PC-9 (cell line): ENCODE results near the gene DCAF15. TPM values are rescaled to one million over a fixed set of nuclear protein-coding genes. Genes with fewer than 3 reads are reported as not detected.

Experiments used
- BruUV-seq: library from RNA; stranded (reverse); fragments of 400-500 nt; replicated peaks from 2 replicates; lab custom pipeline; 2021; lab: Mats Ljungman, UMichigan
- CTCF ChIA-PET: fragments of 300-600 bp; sonication (Branson Sonifier 250); formaldehyde crosslinking; loops from one replicate; lab custom pipeline; 2022; ENCODE audit warnings: antibody characterized with exemption; lab: Charles Lee
- POLR2A ChIA-PET: fragments of 300-600 bp; sonication (Branson Sonifier 250); formaldehyde crosslinking; loops from one replicate; lab custom pipeline; 2022; ENCODE audit warnings: antibody characterized with exemption; ENCODE audit not compliant: unreplicated experiment; lab: Charles Lee
- DNase-seq, 2 experiments: peaks; one replicate each; pipeline versions ENCODE4 v3.0.0 to v3.0.0-alpha.2; 2015 to 2022; ENCODE audit warnings: mixed read lengths in 1 of 2
- H2AFZ ChIP-seq: fragments of 200-600 bp; sonication (generic); 2 replicates; pipeline ENCODE4 v1.8.1; 2017; ENCODE audit warnings: antibody characterized with exemption
- H3F3A ChIP-seq: fragments of 200-600 bp; sonication (generic); 2 replicates; pipeline ENCODE4 v1.8.1; 2017; ENCODE audit warnings: antibody characterized with exemption, mild to moderate bottlenecking, low read depth; ENCODE audit not compliant: insufficient read depth
- H3K27ac ChIP-seq: fragments of 200-600 bp; sonication (generic); 2 replicates; pipeline ENCODE4 v1.6.1; 2016; ENCODE audit warnings: mixed run types
- H3K27me3 ChIP-seq: fragments of 200-600 bp; sonication (generic); 2 replicates; pipeline ENCODE4 v1.6.1; 2016; ENCODE audit warnings: low read depth, mixed run types; ENCODE audit not compliant: insufficient read depth
- H3K36me3 ChIP-seq: fragments of 200-600 bp; sonication (generic); 2 replicates; pipeline ENCODE4 v1.6.1; 2016; ENCODE audit warnings: low read depth, mixed run types
- H3K4me1 ChIP-seq: fragments of 200-600 bp; sonication (generic); replicated peaks from 2 replicates; pipeline ENCODE4 v1.6.1; 2016; ENCODE audit warnings: mixed run types; ENCODE audit not compliant: insufficient read depth
- H3K4me2 ChIP-seq: fragments of 200-600 bp; sonication (generic); 2 replicates; pipeline ENCODE4 v1.6.1; 2017; ENCODE audit warnings: mixed run types
- H3K4me3 ChIP-seq: fragments of 200-600 bp; sonication (generic); 2 replicates; pipeline ENCODE4 v1.6.1; 2016; ENCODE audit warnings: mixed run types
- H3K79me2 ChIP-seq: fragments of 200-600 bp; sonication (generic); 2 replicates; pipeline ENCODE4 v1.6.1; 2017; ENCODE audit warnings: low read depth, mixed run types
- H3K9me2 ChIP-seq: fragments of 200-600 bp; sonication (generic); 2 replicates; pipeline ENCODE4 v1.8.1; 2017; ENCODE audit warnings: mild to moderate bottlenecking; ENCODE audit not compliant: insufficient read depth
- H3K9me3 ChIP-seq: fragments of 200-600 bp; sonication (generic); 2 replicates; pipeline ENCODE4 v1.8.1; 2016; ENCODE audit warnings: low read depth; ENCODE audit not compliant: insufficient read depth
- H4K20me1 ChIP-seq: fragments of 200-600 bp; sonication (generic); 2 replicates; pipeline ENCODE4 v1.8.1; 2017; ENCODE audit not compliant: insufficient read depth
- EZH2 ChIP-seq: fragments of 200-600 bp; sonication (generic); IDR thresholded peaks from 2 replicates; pipeline ENCODE4 v1.8.0; 2017; ENCODE audit warnings: antibody characterized with exemption, low read depth
- intact Hi-C: fragments of 100-400 bp; cut with micrococcal nuclease; formaldehyde crosslinking; loops from one replicate; pipeline ENCODE4 v1.10.0; 2022; ENCODE audit not compliant: unreplicated experiment
- total RNA-seq: library from RNA; stranded (reverse); gene quantifications from 2 replicates; pipeline ENCODE4 v1.2.3, GENCODE V29; 2021
- TF ChIP-seq, protein P1 (sequence below): fragments of 200-600 bp; sonication (generic); conservative IDR thresholded peaks from 2 replicates; pipeline ENCODE4 v1.6.1; 2017; ENCODE audit warnings: mixed run types, antibody characterized with exemption, mild to moderate bottlenecking, moderate library complexity

Gene DCAF15
- total RNA-seq, 1 experiment from 2014 or later: 35.3 TPM

DNA sequence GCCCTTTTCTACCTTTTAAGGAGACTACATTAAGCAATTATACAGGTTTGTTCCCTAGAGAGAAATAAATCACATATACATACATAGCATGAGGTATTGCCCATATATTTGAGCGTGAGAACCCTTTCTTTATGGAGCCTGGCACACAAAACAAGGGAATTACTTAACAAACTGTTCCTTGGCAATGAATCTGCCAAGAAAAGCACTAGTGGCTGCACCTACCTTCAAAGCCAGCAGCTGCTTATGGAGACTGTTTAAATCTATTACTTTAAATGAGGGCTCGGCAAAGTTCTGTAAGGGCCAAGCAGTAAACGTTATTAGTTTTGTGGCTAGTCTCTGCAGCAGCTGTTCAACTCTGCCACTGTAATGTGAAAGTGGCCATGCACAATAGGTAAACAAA is 46.8 kb downstream of the DCAF15 start:
- Histone ChIP-seq H2AFZ (no peak overlapping the region), H4K20me1 (0 out of 2 replicates have a peak, but pooled peaks cover 3% of the 10 kb centered on the region), H3K9me3 (0 out of 2 replicates have a peak, but pooled peaks cover 10% of the 10 kb centered on the region), H3K4me3 (no peak overlapping the region), H3F3A (peaks cover 16% of the 10 kb centered on the region; the same call in 1 of the 2 replicates), H3K9me2 (no peaks in the 10 kb centered on the region), H3K27me3 (no peaks in the 10 kb centered on the region), H3K27ac (peak overlapping the region; percentile 67), H3K79me2 (peaks cover 52% of the 10 kb centered on the region), H3K4me1 (peaks cover 10% of the 10 kb centered on the region; the same call in 1 of the 2 replicates), H3K36me3 (peaks cover 12% of the 10 kb centered on the region; the same call in 1 of the 2 replicates), H3K4me2 (no peak overlapping the region)
- no TSS peak for BruUV-seq
- DNase-seq: no peak
- intact Hi-C loops: no loop called here
- POLR2A ChIA-PET: interaction anchor here (0.6 to 0.7 kb wide), 2 partner anchors 20 to 33 kb away, joined by 3 to 4 read pairs; partner anchors contain the start of gene IL27RA
- no peak for TF ChIP-seq EZH2
- TF ChIP-seq, protein P1, sequence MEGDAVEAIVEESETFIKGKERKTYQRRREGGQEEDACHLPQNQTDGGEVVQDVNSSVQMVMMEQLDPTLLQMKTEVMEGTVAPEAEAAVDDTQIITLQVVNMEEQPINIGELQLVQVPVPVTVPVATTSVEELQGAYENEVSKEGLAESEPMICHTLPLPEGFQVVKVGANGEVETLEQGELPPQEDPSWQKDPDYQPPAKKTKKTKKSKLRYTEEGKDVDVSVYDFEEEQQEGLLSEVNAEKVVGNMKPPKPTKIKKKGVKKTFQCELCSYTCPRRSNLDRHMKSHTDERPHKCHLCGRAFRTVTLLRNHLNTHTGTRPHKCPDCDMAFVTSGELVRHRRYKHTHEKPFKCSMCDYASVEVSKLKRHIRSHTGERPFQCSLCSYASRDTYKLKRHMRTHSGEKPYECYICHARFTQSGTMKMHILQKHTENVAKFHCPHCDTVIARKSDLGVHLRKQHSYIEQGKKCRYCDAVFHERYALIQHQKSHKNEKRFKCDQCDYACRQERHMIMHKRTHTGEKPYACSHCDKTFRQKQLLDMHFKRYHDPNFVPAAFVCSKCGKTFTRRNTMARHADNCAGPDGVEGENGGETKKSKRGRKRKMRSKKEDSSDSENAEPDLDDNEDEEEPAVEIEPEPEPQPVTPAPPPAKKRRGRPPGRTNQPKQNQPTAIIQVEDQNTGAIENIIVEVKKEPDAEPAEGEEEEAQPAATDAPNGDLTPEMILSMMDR: no peak
- CTCF ChIA-PET: interaction anchor here (0.6 kb wide), 2 partner anchors 33 to 266 kb away, joined by 4 to 9 read pairs; partner anchors contain the start of gene IL27RA

DNA sequence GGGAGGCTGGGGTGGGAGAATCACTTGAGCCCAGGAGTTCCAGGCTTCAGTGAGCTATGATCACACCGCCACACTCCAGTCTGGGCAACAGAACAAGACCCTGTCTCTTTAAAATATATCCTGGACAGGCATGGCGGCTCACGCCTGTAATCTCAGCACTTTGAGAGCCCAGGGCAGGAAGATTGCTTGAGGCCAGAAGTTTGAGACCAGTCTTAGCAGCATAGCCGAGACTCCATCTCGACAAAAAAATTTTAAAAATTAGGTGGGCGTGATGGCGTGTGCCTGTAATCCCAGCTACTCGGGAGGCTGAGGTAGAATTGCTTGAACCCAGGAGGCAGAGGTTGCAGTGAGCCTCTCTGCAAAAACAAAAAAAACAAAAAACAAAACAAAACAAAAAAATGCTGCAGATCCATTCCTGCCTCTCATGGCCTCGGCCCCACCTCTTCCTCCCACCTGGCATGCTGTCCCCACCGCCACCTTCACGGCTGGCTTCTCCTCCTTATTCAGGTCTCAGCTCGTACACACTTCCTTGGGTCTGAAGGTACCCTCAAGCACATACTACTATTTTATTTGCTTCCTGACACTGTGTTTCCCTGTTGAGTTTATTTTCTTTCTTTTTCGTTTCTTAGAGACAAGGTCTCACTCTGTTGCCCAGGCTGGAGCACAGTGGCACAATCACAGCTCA is 48.5 kb downstream of the DCAF15 start:
- H3K9me2 ChIP-seq: no peaks in the 10 kb centered on the region
- H3K4me1 ChIP-seq: peaks cover 10% of the 10 kb centered on the region; the same call in 1 of the 2 replicates
- TF ChIP-seq, protein P1: no peak
- no peak for TF ChIP-seq EZH2
- peaks cover 24% of the 10 kb centered on the region; the same call in 1 of the 2 replicates for H3F3A ChIP-seq
- no TSS peak for BruUV-seq
- CTCF ChIA-PET: no interaction called here
- peaks cover 61% of the 10 kb centered on the region for H3K79me2 ChIP-seq
- intact Hi-C loops: no loop called here
- H3K27me3 ChIP-seq: no peaks in the 10 kb centered on the region
- H3K36me3 ChIP-seq: peaks cover 12% of the 10 kb centered on the region; the same call in 1 of the 2 replicates
- no peak overlapping the region for H3K27ac ChIP-seq
- H2AFZ ChIP-seq: no peak overlapping the region
- H3K4me2 ChIP-seq: no peak overlapping the region
- no peaks in the 10 kb centered on the region for H4K20me1 ChIP-seq
- no peak for DNase-seq
- POLR2A ChIA-PET: no interaction called here
- 0 out of 2 replicates have a peak, but pooled peaks cover 10% of the 10 kb centered on the region for H3K9me3 ChIP-seq
- no peak overlapping the region for H3K4me3 ChIP-seq

DNA sequence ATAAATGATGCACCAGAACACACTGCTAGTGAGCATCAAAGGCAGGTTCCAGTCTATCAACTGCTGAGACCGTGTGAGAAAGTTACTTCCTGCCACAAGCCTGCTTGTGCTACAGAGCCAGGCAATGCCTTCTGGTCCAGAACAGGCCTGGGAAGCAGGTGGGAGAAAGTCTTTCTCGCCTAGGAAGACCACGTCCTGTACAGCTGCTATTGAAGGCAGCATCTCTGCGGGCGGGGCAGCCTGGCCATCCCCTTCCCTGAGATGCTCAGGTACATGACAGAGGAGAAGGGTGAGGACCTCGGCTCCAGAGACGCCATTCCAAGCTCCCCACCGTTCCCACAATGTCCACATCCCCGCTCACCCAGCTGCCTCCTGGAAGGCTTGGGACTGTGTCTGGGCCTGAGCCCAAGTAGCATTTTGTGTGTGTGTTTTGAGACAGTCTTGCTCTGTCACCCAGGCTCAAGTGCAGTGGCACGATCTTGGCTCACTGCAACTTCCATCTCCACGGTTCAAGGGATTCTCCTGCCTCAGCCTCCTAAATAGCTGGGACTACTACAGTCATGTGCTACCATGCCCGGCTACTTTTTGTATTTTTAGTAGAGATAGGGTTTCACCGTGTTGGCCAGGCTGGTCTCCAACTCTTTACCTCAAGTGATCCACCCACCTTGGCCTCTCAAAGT is 50.4 kb downstream of the DCAF15 start:
- Histone ChIP-seq H3K27ac (no peak overlapping the region), H3K79me2 (peaks cover 50% of the 10 kb centered on the region), H2AFZ (no peak overlapping the region), H3K36me3 (peaks cover 12% of the 10 kb centered on the region; the same call in 1 of the 2 replicates), H3F3A (peaks cover 30% of the 10 kb centered on the region; the same call in 1 of the 2 replicates), H3K4me1 (peaks cover 10% of the 10 kb centered on the region; the same call in 1 of the 2 replicates), H3K4me3 (no peak overlapping the region), H3K9me2 (no peaks in the 10 kb centered on the region), H3K4me2 (no peak overlapping the region), H3K27me3 (no peaks in the 10 kb centered on the region), H4K20me1 (no peaks in the 10 kb centered on the region), H3K9me3 (0 out of 2 replicates have a peak, but pooled peaks cover 10% of the 10 kb centered on the region)
- POLR2A ChIA-PET: interaction anchor here (0.7 kb wide), 1 partner anchor 126 kb away, joined by 3 read pairs; no protein-coding TSS in a partner anchor
- BruUV-seq: no TSS peak
- TF ChIP-seq, protein P1: no peak
- TF ChIP-seq EZH2: no peak
- CTCF ChIA-PET: no interaction called here
- DNase-seq: no peak
- intact Hi-C loops: no loop called here
